Ovary (tissue), 9 donors: Measurements from ENCODE around the gene NCK2. TPM values are rescaled to one million over a fixed set of nuclear protein-coding genes. Genes with fewer than 3 reads are reported as not detected.

Experiments used
- DNase-seq, 5 donors: peaks; one replicate each; pipeline ENCODE4 v3.0.0-alpha.2; 2019 to 2020
- H3K27ac ChIP-seq, 2 donors: fragments of 200-600 bp; one replicate each; pipeline versions ENCODE4 v1.5.1 to v1.8.0; 2019 to 2022
- H3K27me3 ChIP-seq: fragments of 200-600 bp; one replicate; pipeline ENCODE4 v1.8.0; 2022
- H3K36me3 ChIP-seq: fragments of 200-600 bp; sonication (generic); one replicate; pipeline ENCODE4 v1.5.1; 2019
- H3K4me1 ChIP-seq: one replicate; pipeline ENCODE4 v1.8.1; 2013; ENCODE audit warnings: mild to moderate bottlenecking, moderate library complexity; ENCODE audit not compliant: insufficient read depth
- H3K4me3 ChIP-seq: fragments of 200-600 bp; sonication (generic); one replicate; pipeline ENCODE4 v1.5.1; 2017
- H3K9me3 ChIP-seq, 2 donors: fragments of 200-600 bp in 1 of 2; sonication (generic) in 1 of 2; one replicate each; pipeline versions ENCODE4 v1.5.1 to v1.8.1; 2013 to 2019; ENCODE audit warnings: mild to moderate bottlenecking in 1 of 2, moderate library complexity in 1 of 2
- CTCF ChIP-seq, 3 donors: fragments of 450-650 bp in 2 of 3; fragments of 200-600 bp in 1 of 3; IDR thresholded peaks; one replicate each; pipeline versions ENCODE4 v1.5.1 to v1.8.0; 2016 to 2022; ENCODE audit warnings: antibody characterized with exemption in 3 of 3, mild to moderate bottlenecking in 1 of 3
- EP300 ChIP-seq: sonication (generic); formaldehyde crosslinking; IDR thresholded peaks from one replicate; pipeline ENCODE4 v1.6.1; 2017; ENCODE audit warnings: antibody characterized with exemption
- POLR2A ChIP-seq: fragments of 450-650 bp; IDR thresholded peaks from one replicate; pipeline ENCODE4 v1.6.1; 2017; ENCODE audit warnings: antibody characterized with exemption, mild to moderate bottlenecking, moderate library complexity
- WGBS, 3 donors: extraction: QIAGEN DNeasy Blood & Tissue Kit in 1 of 3; methylation state at CpG; one replicate each; pipeline versions ENCODE4 v1.1.5 to v1.1.7; 2013 to 2017; 5-methylcytosine and 5-hydroxymethylcytosine counted together
- intact Hi-C, 4 donors: fragments of 100-400 bp; cut with DNase I; formaldehyde crosslinking; loops; one replicate each; pipeline versions ENCODE4 v1.11.0 to v1.15.1; 2022 to 2023
- polyA plus RNA-seq, 2 donors: library from polyadenylated mRNA; stranded (reverse); fragments of 200-250 nt in 1 of 2; fragments of 350-450 nt in 1 of 2; fragmentation: Illumina TruSeq in 1 of 2; extraction: RNeasy Lipid Tissue Mini Kit (QIAGEN cat#74804) in 1 of 2; gene quantifications; one replicate each; pipeline ENCODE4 v1.2.3, GENCODE V29; 2013 to 2014
- total RNA-seq, 7 donors: library from RNA; depleted of rRNA in 2 of 7; stranded (reverse); fragments of >200 nt in 2 of 7; fragmentation: NEBNext Ultra II Directional in 3 of 7; extraction: Animal tissue kit (Norgen Biotek cat#: 25700) in 3 of 7; gene quantifications; one replicate each; pipeline versions ENCODE4 v1.1.0 to v1.2.4, GENCODE V29; 2016 to 2023
- donor health status: DM: no; HTN: no; CAD: no; lungs with moderate emphysema.
- donor health status: DM: no; HTN: no; CAD: no.
- donor health status: Bipolar disorder and iron deficiency.
- donor health status: DM: yes; HTN: yes; CAD: no.
- donor health status: DM: no; HTN: no; CAD: no.
- donor health status: DM: yes; HTN: yes; CAD: no.

Gene NCK2
- total and polyA plus RNA-seq, 9 donors, result 16.7 to 42.9 (median 31.2) TPM

- H3K27ac ChIP-seq, result no peak overlapping the region
- H3K4me3 ChIP-seq, result no peak overlapping the region
Measured at GRCh38 chr2:105866216-105867185, 121.8 kb downstream of the NCK2 start.

GRCh38 chr2:105867587-105867986 lies 122.9 kb downstream of the NCK2 start:
- Histone ChIP-seq H3K27me3 (no peaks in the 10 kb centered on the region), H3K9me3 (no peaks in the 10 kb centered on the region), H3K27ac (no peak overlapping the region), H3K4me3 (no peak overlapping the region), H3K36me3 (no peaks in the 10 kb centered on the region), H3K4me1 (peaks cover 21% of the 10 kb centered on the region)
- no peak for DNase-seq
- intact Hi-C loops, result no loop called here
- WGBS, 3 donors, result 27 to 39% (median 28%) methylated on average over 7 of the region's 7 CpGs
- TF ChIP-seq CTCF (IDR thresholded peaks at IDR 0.05) (no peak), EP300 (no peak), POLR2A (no peak)

More at GRCh38 chr2:105866216-105867185, 121.8 kb downstream of the NCK2 start:
- DNase-seq, result no peak
- Histone ChIP-seq H3K4me1 (peaks cover 21% of the 10 kb centered on the region), H3K36me3 (no peaks in the 10 kb centered on the region), H3K9me3 (no peaks in the 10 kb centered on the region), H3K27me3 (no peaks in the 10 kb centered on the region)
- WGBS, 3 donors, result 62 to 67% (median 66%) methylated on average over 13 of the region's 13 CpGs
- intact Hi-C loops, result no loop called here
- TF ChIP-seq CTCF (IDR thresholded peaks at IDR 0.05), result no peak
- no peak for TF ChIP-seq POLR2A
- TF ChIP-seq EP300, result no peak

- H3K27me3 ChIP-seq, result no peaks in the 10 kb centered on the region
- H3K4me3 ChIP-seq, result no peak overlapping the region
- 19 to 38% (median 27%) methylated on average over 6 of the region's 6 CpGs for WGBS, 3 donors
- peaks cover 23% of the 10 kb centered on the region for H3K4me1 ChIP-seq
- DNase-seq, result no peak
- H3K9me3 ChIP-seq, result no peaks in the 10 kb centered on the region
- TF ChIP-seq CTCF (IDR thresholded peaks at IDR 0.05), result no peak
- no peak for TF ChIP-seq POLR2A
- TF ChIP-seq EP300, result no peak
- no peak overlapping the region for H3K27ac ChIP-seq
- no peaks in the 10 kb centered on the region for H3K36me3 ChIP-seq
- intact Hi-C loops, result no loop called here
Measured at GRCh38 chr2:105868060-105868459, 123.3 kb downstream of the NCK2 start.

- H3K9me3 ChIP-seq, result no peaks in the 10 kb centered on the region
- H3K27ac ChIP-seq, result no peak overlapping the region
- H3K4me1 ChIP-seq, result peaks cover 25% of the 10 kb centered on the region
- no peak overlapping the region for H3K4me3 ChIP-seq
- 93 to 96% (median 94%) methylated on average over 13 of the region's 13 CpGs for WGBS, 3 donors
- DNase-seq, result no peak
- H3K27me3 ChIP-seq, result no peaks in the 10 kb centered on the region
- TF ChIP-seq CTCF (IDR thresholded peaks at IDR 0.05) (no peak), EP300 (no peak), POLR2A (no peak)
- intact Hi-C loops, result no loop called here
- H3K36me3 ChIP-seq, result no peaks in the 10 kb centered on the region
Measured at GRCh38 chr2:105869341-105869740, 124.6 kb downstream of the NCK2 start.
